Activated CD8-positive, alpha-beta memory T cell treated with anti-CD3 and anti-CD28 coated beads, Interleukin-2, amount 50 U/mL, for 24 hours (primary cell): ENCODE measurements around the gene CTNNA3.

Experiments
- DNase-seq: peaks from one replicate; pipeline ENCODE4 v3.0.0-alpha.2; 2020; ENCODE audit errors: extremely low read depth

Gene CTNNA3

DNA sequence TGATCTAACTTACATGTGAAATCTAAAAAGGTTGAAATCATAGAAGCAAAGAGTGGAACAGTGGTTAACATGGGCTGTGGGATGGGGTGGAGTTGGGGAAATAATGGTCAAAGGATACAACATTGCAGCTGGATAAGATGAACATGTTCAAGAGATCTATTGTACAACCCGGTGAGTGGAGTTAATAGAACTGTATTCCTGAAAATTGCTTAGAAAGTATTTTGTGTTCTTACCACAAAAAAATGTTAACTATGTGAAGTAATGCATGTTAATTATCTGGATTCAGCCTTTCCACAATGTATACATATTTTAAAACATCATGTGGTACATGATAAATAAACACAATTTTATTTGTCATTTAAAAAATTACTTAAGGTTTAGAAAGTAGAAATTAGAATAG is 1041.1 kb downstream of the CTNNA3 start:
- DNase-seq = no peak

DNA sequence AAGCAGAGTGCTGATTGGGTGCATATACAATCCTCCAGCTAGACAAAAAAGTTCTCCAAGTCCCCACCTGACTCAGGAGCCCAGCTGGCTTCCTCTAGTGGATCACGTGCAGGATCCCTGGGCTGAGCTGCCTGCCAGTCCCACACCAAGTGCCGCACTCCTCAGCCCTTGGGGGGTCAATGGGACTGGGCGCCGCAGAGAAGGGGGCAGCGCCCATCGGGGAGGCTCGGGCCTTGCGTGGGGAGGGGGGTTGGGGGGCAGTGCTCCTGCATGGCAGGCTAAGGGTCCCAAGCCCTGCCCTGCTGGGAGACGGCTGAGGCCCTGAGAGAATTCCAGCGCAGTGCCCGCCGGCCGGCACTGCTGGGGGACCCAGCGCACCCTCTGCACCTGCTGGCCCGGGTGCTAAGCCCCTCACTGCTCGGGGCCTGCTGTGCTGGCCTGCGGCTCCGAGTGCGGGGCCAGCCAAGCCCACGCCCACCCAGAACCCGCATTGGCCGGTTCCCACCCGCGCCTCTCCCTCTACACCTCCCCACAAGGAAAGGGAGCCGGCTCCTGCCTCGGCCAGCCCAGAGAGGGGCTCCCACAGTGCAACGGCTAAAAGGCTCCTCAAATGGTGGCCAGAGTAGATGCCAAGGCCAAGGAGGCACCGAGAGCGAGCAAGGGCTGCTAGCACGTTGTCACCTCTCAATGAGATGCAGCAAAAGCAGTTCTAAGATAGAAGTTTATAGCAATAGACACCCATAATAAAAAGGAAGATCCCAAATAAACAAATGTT is 1044.5 kb downstream of the CTNNA3 start:
- no peak for DNase-seq

GRCh38 chr10:66649626-66650025 is 1046.4 kb downstream of the CTNNA3 start:
- no peak for DNase-seq

GRCh38 chr10:66642217-66642616 is 1053.8 kb downstream of the CTNNA3 start:
- no peak for DNase-seq

GRCh38 chr10:66639371-66639770 is 1056.6 kb downstream of the CTNNA3 start:
- DNase-seq = no peak

- no peak for DNase-seq
Measured at GRCh38 chr10:66637273-66638036, 1058.5 kb downstream of the CTNNA3 start.

- DNase-seq = no peak
Measured at GRCh38 chr10:66629996-66630395, 1066.0 kb downstream of the CTNNA3 start.

- DNase-seq = no peak
Measured at GRCh38 chr10:66627156-66627555, 1068.8 kb downstream of the CTNNA3 start.

GRCh38 chr10:66625709-66626590 is 1070.0 kb downstream of the CTNNA3 start:
- no peak for DNase-seq

GRCh38 chr10:66622050-66622449 is 1073.9 kb downstream of the CTNNA3 start:
- no peak for DNase-seq

DNA sequence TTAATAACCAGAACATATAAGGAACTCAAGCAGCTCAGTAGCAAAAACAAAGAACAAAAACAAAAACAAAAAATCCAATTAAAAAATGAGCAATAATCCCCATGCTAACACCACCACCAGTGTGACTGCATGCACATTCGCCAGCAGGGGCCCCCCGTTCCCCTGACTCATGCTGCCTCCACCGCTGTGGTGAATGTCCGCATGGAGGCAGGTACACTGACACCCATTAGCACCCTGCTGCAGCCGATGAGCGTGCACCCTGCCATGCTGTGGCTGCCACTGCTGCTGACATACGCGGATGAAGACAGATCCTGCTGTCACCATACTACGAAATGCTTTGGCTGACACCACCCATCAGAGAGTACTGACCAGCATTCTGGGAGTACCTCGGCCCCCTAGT is 1091.8 kb downstream of the CTNNA3 start:
- DNase-seq = no peak

- DNase-seq = no peak
Measured at GRCh38 chr10:66591865-66592264, 1104.1 kb downstream of the CTNNA3 start.

DNA sequence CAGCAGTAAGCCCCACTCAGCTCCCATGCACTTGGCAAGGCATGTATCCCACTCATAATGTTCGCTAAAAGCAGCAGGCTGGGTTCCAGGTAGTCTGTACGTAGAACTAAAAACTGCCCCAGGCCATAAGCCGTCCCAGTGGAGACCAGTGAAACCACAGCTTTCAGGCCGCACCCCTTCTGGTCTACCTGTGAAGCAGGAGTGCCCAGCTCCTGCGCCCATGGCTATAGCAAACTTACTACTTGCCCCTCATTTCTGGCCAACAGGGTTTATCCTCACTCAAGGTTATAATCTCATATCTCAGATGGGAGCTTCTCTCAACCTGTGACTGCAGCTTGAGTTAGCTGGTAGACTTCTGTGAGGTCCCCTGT is 1108.3 kb downstream of the CTNNA3 start:
- DNase-seq = no peak

- DNase-seq = no peak
Measured at GRCh38 chr10:66586897-66587679, 1108.9 kb downstream of the CTNNA3 start.

- DNase-seq = no peak
Measured at GRCh38 chr10:66586073-66586472, 1109.9 kb downstream of the CTNNA3 start.

DNA sequence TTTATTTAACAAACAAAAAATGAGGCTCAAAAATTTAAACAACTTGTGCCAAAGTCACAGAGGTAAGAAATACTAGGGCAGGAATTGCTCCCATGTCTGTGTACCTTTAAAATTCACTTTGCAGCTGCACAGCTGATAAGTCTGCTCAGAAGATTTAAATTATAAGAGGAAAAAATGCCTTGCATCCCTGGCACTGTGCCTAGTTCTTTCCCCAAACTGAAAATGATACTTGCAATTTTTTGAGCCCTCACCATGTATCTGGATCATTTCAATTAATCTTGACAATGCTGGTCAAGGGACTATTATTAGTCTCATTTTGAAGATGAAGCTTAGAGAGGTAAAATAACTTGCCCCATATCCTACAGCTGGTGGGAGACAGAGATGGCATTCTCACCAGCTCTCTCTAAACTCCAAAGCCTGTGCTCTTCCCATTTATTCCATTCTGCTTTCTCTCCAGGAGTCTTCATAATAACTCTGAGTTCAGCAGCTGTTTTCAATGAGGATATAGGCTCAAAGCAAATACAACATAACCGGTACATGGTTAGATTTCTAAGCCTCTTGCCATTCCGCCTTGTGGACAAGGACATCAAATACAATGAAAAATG is 1120.6 kb downstream of the CTNNA3 start:
- DNase-seq = no peak

- no peak for DNase-seq
Measured at GRCh38 chr10:66572700-66573099, 1123.3 kb downstream of the CTNNA3 start.

GRCh38 chr10:66565999-66566398 is 1130.0 kb downstream of the CTNNA3 start:
- DNase-seq = no peak

DNA sequence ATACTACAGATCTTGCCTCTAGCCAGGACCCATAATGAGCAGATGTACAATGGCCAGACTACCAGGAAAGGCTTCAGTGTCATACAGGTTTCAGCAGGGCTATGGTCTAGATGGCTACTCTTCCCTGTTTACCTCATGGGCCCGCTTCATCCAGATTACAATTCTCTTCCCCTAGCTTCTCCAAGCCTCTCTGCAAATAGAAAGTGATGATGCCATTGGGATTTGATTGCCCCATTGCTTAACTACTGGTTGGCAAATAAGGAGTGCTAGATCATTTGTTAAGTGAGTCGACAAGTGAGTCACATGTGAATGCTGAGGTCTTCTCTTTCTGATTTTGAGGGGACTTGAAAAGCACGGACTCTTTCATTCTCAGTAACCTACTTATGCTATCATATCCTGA is 1131.7 kb downstream of the CTNNA3 start:
- no peak for DNase-seq

GRCh38 chr10:66555061-66555460 is 1140.9 kb downstream of the CTNNA3 start:
- DNase-seq = no peak

DNA sequence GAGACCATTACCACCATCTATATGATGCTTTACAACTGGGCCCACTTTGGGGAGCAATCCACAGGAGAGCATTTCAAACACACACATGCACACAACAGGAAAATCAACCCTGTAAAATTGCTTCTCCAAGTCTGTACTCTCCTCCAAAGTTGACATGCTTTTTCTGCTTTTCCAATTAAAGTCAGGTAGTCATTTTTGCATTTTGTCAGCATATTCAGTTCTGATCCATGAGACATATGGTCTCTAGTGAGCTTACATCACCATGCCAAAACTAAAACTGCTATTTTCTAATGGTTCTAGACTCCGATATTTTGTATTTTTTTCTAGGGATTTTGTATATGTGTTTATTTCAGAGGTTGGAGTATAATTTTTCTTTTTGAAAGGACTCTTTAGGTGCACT is 1143.7 kb downstream of the CTNNA3 start:
- no peak for DNase-seq
